ENCODE results near the gene STK32B.

DNA sequence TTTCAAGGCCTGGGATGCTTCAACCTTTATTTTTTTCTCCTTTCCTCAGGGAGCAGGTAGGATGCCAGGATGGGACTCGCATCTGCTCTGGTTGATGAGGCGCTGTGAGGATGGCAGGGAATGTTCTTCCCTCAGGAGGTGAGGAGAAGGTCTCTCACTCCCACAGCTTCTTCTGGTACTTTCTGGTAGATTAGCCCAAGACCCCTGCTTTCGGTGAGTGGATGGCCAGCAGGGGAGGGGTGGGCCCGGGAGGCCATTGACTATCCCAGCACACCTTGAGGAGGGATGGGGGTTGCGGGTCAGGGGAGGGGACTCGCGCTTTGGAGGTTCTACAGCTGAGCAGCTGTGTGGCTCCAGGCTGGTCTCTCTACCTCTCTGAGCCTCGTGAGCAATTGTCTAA, 46.8 kb upstream of the STK32B start:
- TF ChIP-seq, protein P1, sequence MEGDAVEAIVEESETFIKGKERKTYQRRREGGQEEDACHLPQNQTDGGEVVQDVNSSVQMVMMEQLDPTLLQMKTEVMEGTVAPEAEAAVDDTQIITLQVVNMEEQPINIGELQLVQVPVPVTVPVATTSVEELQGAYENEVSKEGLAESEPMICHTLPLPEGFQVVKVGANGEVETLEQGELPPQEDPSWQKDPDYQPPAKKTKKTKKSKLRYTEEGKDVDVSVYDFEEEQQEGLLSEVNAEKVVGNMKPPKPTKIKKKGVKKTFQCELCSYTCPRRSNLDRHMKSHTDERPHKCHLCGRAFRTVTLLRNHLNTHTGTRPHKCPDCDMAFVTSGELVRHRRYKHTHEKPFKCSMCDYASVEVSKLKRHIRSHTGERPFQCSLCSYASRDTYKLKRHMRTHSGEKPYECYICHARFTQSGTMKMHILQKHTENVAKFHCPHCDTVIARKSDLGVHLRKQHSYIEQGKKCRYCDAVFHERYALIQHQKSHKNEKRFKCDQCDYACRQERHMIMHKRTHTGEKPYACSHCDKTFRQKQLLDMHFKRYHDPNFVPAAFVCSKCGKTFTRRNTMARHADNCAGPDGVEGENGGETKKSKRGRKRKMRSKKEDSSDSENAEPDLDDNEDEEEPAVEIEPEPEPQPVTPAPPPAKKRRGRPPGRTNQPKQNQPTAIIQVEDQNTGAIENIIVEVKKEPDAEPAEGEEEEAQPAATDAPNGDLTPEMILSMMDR (conservative IDR thresholded peaks at IDR 0.05; ENCODE audit: low read length) = no peak
- no peak for TF ChIP-seq EZH2phosphoT487 (IDR thresholded peaks at IDR 0.05; ENCODE audit: borderline replicate concordance, low read depth, low read length)
